HepG2 (cell line): Measurements from ENCODE around the gene NLE1. TPM values are rescaled to one million over a fixed set of nuclear protein-coding genes. Genes with fewer than 3 reads are reported as not detected.

Experiments used
- AGO2 ChIP-seq: fragments of 200-400 bp; formaldehyde crosslinking; optimal IDR thresholded peaks from 2 replicates; pipeline ENCODE3; 2017; ENCODE audit warnings: mild to moderate bottlenecking, low read depth, low read length, moderate library complexity
- ATAD3A ChIP-seq: sonication (generic); formaldehyde crosslinking; IDR thresholded peaks from 2 replicates; pipeline ENCODE4 v1.4.0; 2020; ENCODE audit warnings: missing genetic modification reagents
- HOXD1 ChIP-seq: sonication (generic); formaldehyde crosslinking; IDR thresholded peaks from 2 replicates; pipeline ENCODE4 v1.5.0; 2020; ENCODE audit warnings: missing genetic modification reagents
- NFE2 ChIP-seq: sonication (generic); formaldehyde crosslinking; IDR thresholded peaks from 2 replicates; pipeline ENCODE4 v1.4.0; 2020; ENCODE audit warnings: missing genetic modification reagents
- NR1H2 ChIP-seq: sonication (generic); formaldehyde crosslinking; IDR thresholded peaks from 2 replicates; pipeline ENCODE4 v1.8.1; 2022; ENCODE audit warnings: low read depth, missing genetic modification reagents, borderline replicate concordance
- RAD51 ChIP-seq: fragments of 450-650 bp; IDR thresholded peaks from 2 replicates; pipeline ENCODE4 v1.6.1; 2016; ENCODE audit warnings: borderline replicate concordance
- SMAD3 ChIP-seq: sonication (generic); formaldehyde crosslinking; IDR thresholded peaks from 2 replicates; pipeline ENCODE4 v1.4.0; 2020; ENCODE audit warnings: missing genetic modification reagents
- ZBTB7A ChIP-seq: sonication (generic); formaldehyde crosslinking; IDR thresholded peaks from 2 replicates; pipeline ENCODE4 v1.8.0; 2022; ENCODE audit warnings: mild to moderate bottlenecking, missing genetic modification reagents
- ZFP90 ChIP-seq: sonication (generic); formaldehyde crosslinking; IDR thresholded peaks from 2 replicates; pipeline ENCODE4 v1.8.0; 2022; ENCODE audit warnings: missing genetic modification reagents, mild to moderate bottlenecking, inconsistent platforms, borderline replicate concordance
- ZNF10 ChIP-seq: sonication (generic); formaldehyde crosslinking; IDR thresholded peaks from 2 replicates; pipeline ENCODE4 v1.4.0; 2020; ENCODE audit warnings: mild to moderate bottlenecking, low read depth, missing genetic modification reagents, borderline replicate concordance
- ZNF382 ChIP-seq: sonication (generic); formaldehyde crosslinking; IDR thresholded peaks from 2 replicates; pipeline ENCODE4 v1.5.0; 2020; ENCODE audit warnings: missing genetic modification reagents, mild to moderate bottlenecking, borderline replicate concordance
- ZNF44 ChIP-seq: sonication (generic); formaldehyde crosslinking; IDR thresholded peaks from 2 replicates; pipeline ENCODE4 v1.5.1; 2020; ENCODE audit warnings: mild to moderate bottlenecking, missing genetic modification reagents
- ZNF570 ChIP-seq: sonication (generic); formaldehyde crosslinking; IDR thresholded peaks from 2 replicates; pipeline ENCODE4 v1.4.0; 2020; ENCODE audit warnings: mild to moderate bottlenecking, missing genetic modification reagents, borderline replicate concordance
- ZNF891 ChIP-seq: sonication (generic); formaldehyde crosslinking; IDR thresholded peaks from 2 replicates; pipeline ENCODE4 v1.5.0; 2020; ENCODE audit warnings: mild to moderate bottlenecking, missing genetic modification reagents
- ZSCAN9 ChIP-seq: IDR thresholded peaks from 2 replicates; pipeline ENCODE4 v1.6.1; 2016; ENCODE audit warnings: borderline replicate concordance
- polyA plus RNA-seq, 8 experiments: library from polyadenylated mRNA; depleted of rRNA in 3 of 8; stranded (reverse) in 7 of 8; unstranded in 1 of 8; fragments of >200 nt; fragmentation: Illumina TruSeq in 4 of 8; extraction: Trizol in 4 of 8; gene quantifications; 2 replicates each; pipeline versions ENCODE4 v1.2.1 to v1.2.3, GENCODE V29; 2011 to 2016; ENCODE audit warnings: low read depth in 4 of 8, missing spikeins in 1 of 8, mixed read lengths in 1 of 8; ENCODE audit not compliant: insufficient read depth in 1 of 8
- total RNA-seq, 5 experiments: library from RNA; depleted of rRNA; stranded (reverse); fragments of >200 nt; fragmentation: Illumina TruSeq; extraction: Trizol; gene quantifications; 2 replicates each; pipeline ENCODE4 v1.2.3, GENCODE V29; 2016; ENCODE audit warnings: low read depth in 1 of 5
- TF ChIP-seq, protein P1 (sequence below): sonication (generic); formaldehyde crosslinking; IDR thresholded peaks from 2 replicates; pipeline ENCODE4 v1.4.0; 2020; ENCODE audit warnings: missing genetic modification reagents
- TF ChIP-seq, protein P2 (sequence below): sonication (generic); formaldehyde crosslinking; IDR thresholded peaks from 2 replicates; pipeline ENCODE4 v1.8.1; 2023; ENCODE audit warnings: mild to moderate bottlenecking, missing genetic modification reagents, borderline replicate concordance
- TF ChIP-seq, protein P3 (sequence below): sonication (generic); formaldehyde crosslinking; IDR thresholded peaks from 2 replicates; pipeline ENCODE4 v1.4.0; 2020; ENCODE audit warnings: mild to moderate bottlenecking, missing genetic modification reagents
- TF ChIP-seq, protein P4 (sequence below): sonication (generic); formaldehyde crosslinking; IDR thresholded peaks from 2 replicates; pipeline ENCODE4 v1.5.0; 2020; ENCODE audit warnings: mild to moderate bottlenecking, missing genetic modification reagents

The NLE1 gene
- total and polyA plus RNA-seq, 2 of the 13 experiments (the other 11 are each of a cell fraction or from before 2014, with no cell fraction given) = 20.3 to 34.5 TPM

DNA sequence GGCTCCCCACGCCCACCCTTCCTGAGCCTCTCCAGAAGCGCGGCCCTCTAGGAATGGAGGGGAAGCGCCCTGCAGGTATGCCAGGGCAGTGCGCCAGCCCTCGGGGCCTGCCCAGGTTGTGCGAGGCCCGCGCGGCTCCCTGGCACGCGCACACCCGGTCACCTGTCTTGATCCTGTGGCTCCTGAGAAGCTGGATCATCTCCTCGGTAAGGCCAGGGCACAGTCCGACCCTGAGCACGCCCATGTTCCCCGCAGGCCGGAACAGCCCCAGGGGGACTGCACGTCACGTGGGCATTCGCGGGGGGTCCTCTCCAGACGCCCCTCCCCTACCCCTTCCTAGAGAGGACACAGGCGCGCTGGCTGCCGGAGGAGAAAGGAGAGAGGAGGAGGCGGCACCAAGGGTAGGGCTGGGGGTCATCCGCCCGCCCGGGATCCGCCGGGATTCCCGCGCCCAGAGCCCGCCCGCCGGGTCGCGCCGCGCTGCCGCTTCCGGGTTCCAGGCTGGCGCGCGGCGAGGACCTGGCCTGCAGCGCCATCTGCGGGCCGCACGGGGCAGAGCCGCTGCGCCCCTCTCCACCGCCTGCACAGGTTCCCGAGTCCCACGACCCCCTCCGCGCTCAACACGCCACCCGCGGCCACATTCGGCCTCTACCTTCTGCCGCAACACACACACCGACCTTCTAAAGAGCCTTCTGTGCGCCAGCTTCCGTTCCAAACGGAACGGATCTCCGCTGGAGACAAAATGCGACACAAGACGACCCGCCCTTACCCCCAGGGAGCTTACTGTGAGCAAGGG lies 22.5 kb downstream of the NLE1 start, which contains the start of gene RAD51D (continued):
- no peak for TF ChIP-seq ZNF382
- no peak for TF ChIP-seq ZNF44
- TF ChIP-seq, protein P1, sequence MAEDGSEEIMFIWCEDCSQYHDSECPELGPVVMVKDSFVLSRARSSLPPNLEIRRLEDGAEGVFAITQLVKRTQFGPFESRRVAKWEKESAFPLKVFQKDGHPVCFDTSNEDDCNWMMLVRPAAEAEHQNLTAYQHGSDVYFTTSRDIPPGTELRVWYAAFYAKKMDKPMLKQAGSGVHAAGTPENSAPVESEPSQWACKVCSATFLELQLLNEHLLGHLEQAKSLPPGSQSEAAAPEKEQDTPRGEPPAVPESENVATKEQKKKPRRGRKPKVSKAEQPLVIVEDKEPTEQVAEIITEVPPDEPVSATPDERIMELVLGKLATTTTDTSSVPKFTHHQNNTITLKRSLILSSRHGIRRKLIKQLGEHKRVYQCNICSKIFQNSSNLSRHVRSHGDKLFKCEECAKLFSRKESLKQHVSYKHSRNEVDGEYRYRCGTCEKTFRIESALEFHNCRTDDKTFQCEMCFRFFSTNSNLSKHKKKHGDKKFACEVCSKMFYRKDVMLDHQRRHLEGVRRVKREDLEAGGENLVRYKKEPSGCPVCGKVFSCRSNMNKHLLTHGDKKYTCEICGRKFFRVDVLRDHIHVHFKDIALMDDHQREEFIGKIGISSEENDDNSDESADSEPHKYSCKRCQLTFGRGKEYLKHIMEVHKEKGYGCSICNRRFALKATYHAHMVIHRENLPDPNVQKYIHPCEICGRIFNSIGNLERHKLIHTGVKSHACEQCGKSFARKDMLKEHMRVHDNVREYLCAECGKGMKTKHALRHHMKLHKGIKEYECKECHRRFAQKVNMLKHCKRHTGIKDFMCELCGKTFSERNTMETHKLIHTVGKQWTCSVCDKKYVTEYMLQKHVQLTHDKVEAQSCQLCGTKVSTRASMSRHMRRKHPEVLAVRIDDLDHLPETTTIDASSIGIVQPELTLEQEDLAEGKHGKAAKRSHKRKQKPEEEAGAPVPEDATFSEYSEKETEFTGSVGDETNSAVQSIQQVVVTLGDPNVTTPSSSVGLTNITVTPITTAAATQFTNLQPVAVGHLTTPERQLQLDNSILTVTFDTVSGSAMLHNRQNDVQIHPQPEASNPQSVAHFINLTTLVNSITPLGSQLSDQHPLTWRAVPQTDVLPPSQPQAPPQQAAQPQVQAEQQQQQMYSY (CRISPR knock-in tag) = no peak
- peak; percentile 91 for TF ChIP-seq ZBTB7A (CRISPR knock-in tag)
- peak; percentile 31; the same call in 1 of the 2 replicates for TF ChIP-seq ZSCAN9 (CRISPR knock-in tag)
- TF ChIP-seq RAD51 = no peak; the same call in 1 of the 2 replicates
- TF ChIP-seq, protein P2, sequence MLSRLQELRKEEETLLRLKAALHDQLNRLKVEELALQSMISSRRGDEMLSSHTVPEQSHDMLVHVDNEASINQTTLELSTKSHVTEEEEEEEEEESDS (CRISPR knock-in tag) = no peak
- no peak for TF ChIP-seq ZNF570 (CRISPR knock-in tag)
- TF ChIP-seq HOXD1 (CRISPR knock-in tag) = no peak
- TF ChIP-seq ATAD3A (CRISPR knock-in tag) = no peak
- TF ChIP-seq, protein P3, sequence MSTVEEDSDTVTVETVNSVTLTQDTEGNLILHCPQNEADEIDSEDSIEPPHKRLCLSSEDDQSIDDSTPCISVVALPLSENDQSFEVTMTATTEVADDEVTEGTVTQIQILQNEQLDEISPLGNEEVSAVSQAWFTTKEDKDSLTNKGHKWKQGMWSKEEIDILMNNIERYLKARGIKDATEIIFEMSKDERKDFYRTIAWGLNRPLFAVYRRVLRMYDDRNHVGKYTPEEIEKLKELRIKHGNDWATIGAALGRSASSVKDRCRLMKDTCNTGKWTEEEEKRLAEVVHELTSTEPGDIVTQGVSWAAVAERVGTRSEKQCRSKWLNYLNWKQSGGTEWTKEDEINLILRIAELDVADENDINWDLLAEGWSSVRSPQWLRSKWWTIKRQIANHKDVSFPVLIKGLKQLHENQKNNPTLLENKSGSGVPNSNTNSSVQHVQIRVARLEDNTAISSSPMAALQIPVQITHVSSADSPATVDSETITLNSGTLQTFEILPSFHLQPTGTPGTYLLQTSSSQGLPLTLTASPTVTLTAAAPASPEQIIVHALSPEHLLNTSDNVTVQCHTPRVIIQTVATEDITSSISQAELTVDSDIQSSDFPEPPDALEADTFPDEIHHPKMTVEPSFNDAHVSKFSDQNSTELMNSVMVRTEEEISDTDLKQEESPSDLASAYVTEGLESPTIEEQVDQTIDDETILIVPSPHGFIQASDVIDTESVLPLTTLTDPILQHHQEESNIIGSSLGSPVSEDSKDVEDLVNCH (CRISPR knock-in tag) = no peak
- TF ChIP-seq, protein P4, sequence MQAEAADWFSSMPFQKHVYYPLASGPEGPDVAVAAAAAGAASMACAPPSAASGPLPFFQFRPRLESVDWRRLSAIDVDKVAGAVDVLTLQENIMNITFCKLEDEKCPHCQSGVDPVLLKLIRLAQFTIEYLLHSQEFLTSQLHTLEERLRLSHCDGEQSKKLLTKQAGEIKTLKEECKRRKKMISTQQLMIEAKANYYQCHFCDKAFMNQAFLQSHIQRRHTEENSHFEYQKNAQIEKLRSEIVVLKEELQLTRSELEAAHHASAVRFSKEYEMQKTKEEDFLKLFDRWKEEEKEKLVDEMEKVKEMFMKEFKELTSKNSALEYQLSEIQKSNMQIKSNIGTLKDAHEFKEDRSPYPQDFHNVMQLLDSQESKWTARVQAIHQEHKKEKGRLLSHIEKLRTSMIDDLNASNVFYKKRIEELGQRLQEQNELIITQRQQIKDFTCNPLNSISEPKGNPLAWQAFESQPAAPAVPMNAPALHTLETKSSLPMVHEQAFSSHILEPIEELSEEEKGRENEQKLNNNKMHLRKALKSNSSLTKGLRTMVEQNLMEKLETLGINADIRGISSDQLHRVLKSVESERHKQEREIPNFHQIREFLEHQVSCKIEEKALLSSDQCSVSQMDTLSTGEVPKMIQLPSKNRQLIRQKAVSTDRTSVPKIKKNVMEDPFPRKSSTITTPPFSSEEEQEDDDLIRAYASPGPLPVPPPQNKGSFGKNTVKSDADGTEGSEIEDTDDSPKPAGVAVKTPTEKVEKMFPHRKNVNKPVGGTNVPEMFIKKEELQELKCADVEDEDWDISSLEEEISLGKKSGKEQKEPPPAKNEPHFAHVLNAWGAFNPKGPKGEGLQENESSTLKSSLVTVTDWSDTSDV (CRISPR knock-in tag) = peak; percentile 84; the same call in 1 of the 2 replicates
- no peak; the same call in 1 of the 2 replicates for TF ChIP-seq ZFP90 (CRISPR knock-in tag)
- TF ChIP-seq AGO2 = peak; percentile 39
- TF ChIP-seq SMAD3 (CRISPR knock-in tag) = no peak
- TF ChIP-seq ZNF10 = 0 out of 2 replicates have a peak, but pooled peaks have one; percentile 24
- TF ChIP-seq ZNF891 (CRISPR knock-in tag) = peak; percentile 83
- TF ChIP-seq NR1H2 (CRISPR knock-in tag) = 0 out of 2 replicates have a peak, but pooled peaks have one; percentile 73
- no peak for TF ChIP-seq NFE2 (CRISPR knock-in tag)
